Upper lobe of left lung (tissue), 4 donors: Measurements from ENCODE around the gene FAM241B.

Source experiments
- CTCF ChIP-seq, 6 experiments: fragments of 450-650 bp in 4 of 6; fragments of 200-600 bp in 2 of 6; sonication (generic) in 2 of 6; IDR thresholded peaks; one replicate each; pipeline ENCODE4 v1.5.1; 2016 to 2019; ENCODE audit warnings: antibody characterized with exemption in 6 of 6
- EP300 ChIP-seq, 4 donors: sonication (generic); formaldehyde crosslinking; IDR thresholded peaks; one replicate each; pipeline ENCODE4 v1.5.1; 2017; ENCODE audit warnings: antibody characterized with exemption in 4 of 4, control low read depth in 2 of 4
- POLR2A ChIP-seq, 4 donors: fragments of 450-650 bp; IDR thresholded peaks; one replicate each; pipeline ENCODE4 v1.5.1; 2016 to 2017; ENCODE audit warnings: antibody characterized with exemption in 4 of 4, mild to moderate bottlenecking in 2 of 4
- POLR2AphosphoS5 ChIP-seq, 2 donors: sonication (generic); formaldehyde crosslinking; IDR thresholded peaks; one replicate each; pipeline ENCODE4 v1.5.1; 2017; ENCODE audit warnings: antibody characterized with exemption in 2 of 2

- TF ChIP-seq POLR2A (IDR thresholded peaks at IDR 0.05) (no peak), EP300 (IDR thresholded peaks at IDR 0.05) (no peak), CTCF (IDR thresholded peaks at IDR 0.05) (no peak), POLR2AphosphoS5 (IDR thresholded peaks at IDR 0.05) (no peak)
Measured at GRCh38 chr10:69640196-69640980, 10.3 kb downstream of the FAM241B start.
